GM21528 (cell line): ENCODE results near the gene USP17L30.
"Not testable (repeated sequence)": the region's sequence is repeated elsewhere in the genome, so short reads cannot be mapped to it uniquely, and the experiment has no call there.

Source experiments
- ATAC-seq: cut with Tn5 transposase; IDR thresholded peaks from one replicate; pipeline ENCODE4 v1.9.1; 2021; ENCODE audit warnings: mild to moderate bottlenecking, moderate library complexity; ENCODE audit not compliant: unreplicated experiment, low FRiP score

The USP17L30 gene

GRCh38 chr4:9362829-9363228, at the start of gene USP17L30:
TSS of gene USP17L30 (plus strand) at chr4:9363129. CDS start at chr4:9363129, 0 bp downstream.
- ATAC-seq, result not testable (repeated sequence)

GRCh38 chr4:9324191-9324590, 38.7 kb upstream of the USP17L30 start:
- not testable (repeated sequence) for ATAC-seq

GRCh38 chr4:9324865-9325264, 38.1 kb upstream of the USP17L30 start, which contains the start of gene USP17L24:
TSS of gene USP17L24 (plus strand) at chr4:9325165. CDS start at chr4:9325165, 0 bp downstream.
- ATAC-seq, result not testable (repeated sequence)

- ATAC-seq, result not testable (repeated sequence)
These were observed 33.3 kb upstream of the USP17L30 start, which contains the start of gene USP17L25 for GRCh38 chr4:9329611-9330010. TSS of gene USP17L25 (plus strand) at chr4:9329911. CDS start at chr4:9329911, 0 bp downstream.

- ATAC-seq, result not testable (repeated sequence)
These were observed 28.6 kb upstream of the USP17L30 start, which contains the start of gene USP17L26 for GRCh38 chr4:9334358-9334757. TSS of gene USP17L26 (plus strand) at chr4:9334658. CDS start at chr4:9334658, 0 bp downstream.

GRCh38 chr4:9339103-9339502, 23.8 kb upstream of the USP17L30 start, which contains the start of gene USP17L5:
TSS of gene USP17L5 (plus strand) at chr4:9339403. CDS start at chr4:9339403, 0 bp downstream.
- ATAC-seq, result not testable (repeated sequence)

GRCh38 chr4:9343848-9344247, 19.1 kb upstream of the USP17L30 start, which contains the start of gene USP17L27:
TSS of gene USP17L27 (plus strand) at chr4:9344148. CDS start at chr4:9344148, 0 bp downstream.
- not testable (repeated sequence) for ATAC-seq

GRCh38 chr4:9348593-9348992, 14.3 kb upstream of the USP17L30 start, which contains the start of gene USP17L28:
TSS of gene USP17L28 (plus strand) at chr4:9348893. CDS start at chr4:9348893, 0 bp downstream.
- ATAC-seq, result not testable (repeated sequence)

- ATAC-seq, result not testable (repeated sequence)
These were observed 12.1 kb upstream of the USP17L30 start for GRCh38 chr4:9350866-9351265.

GRCh38 chr4:9353338-9353737, 9.6 kb upstream of the USP17L30 start, which contains the start of gene USP17L29:
TSS of gene USP17L29 (plus strand) at chr4:9353638. CDS start at chr4:9353638, 0 bp downstream.
- not testable (repeated sequence) for ATAC-seq

GRCh38 chr4:9379881-9380280, 17.0 kb downstream of the USP17L30 start:
- ATAC-seq, result not testable (repeated sequence)

GRCh38 chr4:9381012-9381534, 18.1 kb downstream of the USP17L30 start:
- not testable (repeated sequence) for ATAC-seq

GRCh38 chr4:9384126-9384525, 21.2 kb downstream of the USP17L30 start:
- ATAC-seq, result no peak

- ATAC-seq, result not testable (repeated sequence)
These were observed 26.1 kb downstream of the USP17L30 start for GRCh38 chr4:9389001-9389400.

GRCh38 chr4:9405774-9406173, 42.8 kb downstream of the USP17L30 start:
- not testable (repeated sequence) for ATAC-seq

- ATAC-seq, result not testable (repeated sequence)
These were observed 43.6 kb downstream of the USP17L30 start for GRCh38 chr4:9406491-9406890.

- no peak for ATAC-seq
These were observed 46.9 kb downstream of the USP17L30 start for GRCh38 chr4:9409793-9410192.
